HG02943 (cell line): ENCODE data around the gene SATB2.
A peak's percentile ranks its signal among the peaks of the same experiment; 100 is the strongest.

ENCODE experiments used
- ATAC-seq: cut with Tn5 transposase; IDR thresholded peaks from one replicate; pipeline ENCODE4 v1.9.1; 2021; ENCODE audit warnings: mild to moderate bottlenecking, low read depth, moderate library complexity; ENCODE audit not compliant: unreplicated experiment

The SATB2 gene

DNA sequence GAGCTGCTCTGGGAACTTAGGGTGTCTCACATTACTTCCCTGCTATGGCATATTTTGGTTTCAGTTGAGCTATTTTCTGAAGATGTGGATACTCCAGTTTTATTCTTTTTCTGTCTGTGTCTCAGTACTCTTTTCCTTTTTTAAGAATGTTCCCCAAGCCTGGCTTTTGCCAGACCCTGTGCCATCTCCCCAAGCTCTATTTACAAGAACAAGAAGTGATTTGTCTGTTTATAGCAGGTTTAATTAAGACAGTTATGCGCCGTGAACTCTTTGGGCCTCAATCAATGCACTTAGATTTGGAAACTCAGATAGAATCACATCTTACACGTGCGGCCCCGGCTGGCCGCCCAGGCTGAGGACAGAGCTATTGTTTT is 8.9 kb upstream of the SATB2 start:
- no peak for ATAC-seq

DNA sequence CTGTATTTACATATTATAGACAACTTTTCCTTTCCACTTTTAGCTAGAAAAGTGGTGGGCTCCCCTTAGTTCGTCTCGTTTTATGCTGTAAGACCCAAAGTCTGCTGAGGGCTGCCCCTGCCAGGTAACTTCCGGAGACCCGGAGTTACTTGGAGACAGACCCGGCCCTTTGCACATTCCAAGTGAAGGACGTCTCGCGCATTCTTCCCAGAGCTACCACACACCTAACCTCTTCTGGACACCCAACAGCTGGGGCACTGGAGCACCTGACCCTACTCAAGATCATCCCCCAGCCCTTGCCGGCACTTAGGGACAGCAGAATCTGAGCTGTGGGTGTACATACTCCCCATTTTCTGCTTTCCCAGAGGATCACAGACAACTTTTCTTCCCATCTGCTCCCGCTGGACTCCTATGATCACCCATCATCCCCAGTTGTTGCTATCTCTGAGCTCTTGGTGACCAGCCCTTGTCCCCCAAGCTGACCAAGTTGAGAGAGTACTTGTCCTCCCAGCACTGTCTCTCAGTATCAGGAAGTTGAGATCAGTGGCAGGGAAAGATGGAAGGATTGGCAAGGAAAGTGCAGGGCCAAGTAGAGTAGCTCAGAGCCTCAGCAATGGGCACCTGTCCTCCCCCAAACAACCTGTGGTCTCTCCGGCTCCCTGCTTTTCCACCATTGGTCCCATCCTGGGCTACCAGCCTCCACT is 8.4 kb upstream of the SATB2 start:
- ATAC-seq, result no peak

DNA sequence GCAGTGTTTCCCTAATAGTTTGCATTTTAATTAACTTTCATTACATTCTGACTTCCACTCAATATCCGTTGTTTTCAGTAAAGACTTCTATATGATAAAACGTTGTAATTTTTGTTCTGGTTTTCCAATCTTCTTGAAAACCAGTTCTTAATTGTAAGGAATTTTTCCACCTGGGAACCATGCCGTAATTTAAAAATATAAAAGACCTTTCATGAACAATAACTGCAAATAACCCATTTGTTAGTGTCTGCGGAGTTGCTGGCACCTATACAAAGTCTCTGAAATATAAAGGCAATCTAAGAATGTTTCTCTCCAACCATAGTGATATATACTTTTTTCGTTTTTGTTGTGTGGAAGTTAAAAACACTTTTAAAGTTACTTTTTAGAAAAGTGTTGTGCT is 7.7 kb upstream of the SATB2 start:
- no peak for ATAC-seq

DNA sequence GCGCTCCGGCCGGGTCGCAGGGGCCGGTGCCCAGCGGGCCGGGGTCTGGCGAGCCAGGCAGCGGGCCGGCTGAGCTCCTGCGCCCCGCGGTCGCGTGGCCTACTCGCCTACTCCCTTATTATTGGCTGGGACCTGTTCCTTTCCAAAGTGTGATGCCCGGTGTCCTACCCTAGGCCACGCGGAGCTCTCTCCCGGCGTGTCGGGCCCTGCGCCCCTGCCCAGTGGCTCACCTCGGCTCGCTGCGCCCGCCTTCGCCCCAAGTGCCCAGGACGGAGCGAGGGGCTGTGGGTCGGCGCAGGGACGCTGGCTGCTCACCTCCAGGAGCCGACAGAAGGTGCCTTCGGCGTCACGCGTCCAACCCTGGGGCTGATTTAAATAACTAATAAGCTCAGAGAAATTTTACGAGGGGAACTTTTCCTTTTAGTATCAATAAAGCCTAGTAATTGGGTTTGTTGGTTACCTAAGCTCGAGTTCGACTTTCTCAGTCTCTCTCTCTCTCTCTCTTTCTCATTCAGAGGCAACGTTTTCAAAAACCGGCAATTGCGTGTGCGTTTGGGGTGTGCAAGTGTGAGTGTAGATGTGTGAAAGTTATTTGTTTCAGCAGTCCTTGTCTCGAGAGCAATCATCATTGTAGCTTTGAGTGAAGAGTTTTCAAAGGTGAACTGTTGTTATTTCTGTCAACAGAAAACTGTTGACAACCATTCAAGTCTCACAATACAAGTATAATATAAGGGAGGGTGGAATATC is 7.0 kb upstream of the SATB2 start:
- ATAC-seq, result no peak

DNA sequence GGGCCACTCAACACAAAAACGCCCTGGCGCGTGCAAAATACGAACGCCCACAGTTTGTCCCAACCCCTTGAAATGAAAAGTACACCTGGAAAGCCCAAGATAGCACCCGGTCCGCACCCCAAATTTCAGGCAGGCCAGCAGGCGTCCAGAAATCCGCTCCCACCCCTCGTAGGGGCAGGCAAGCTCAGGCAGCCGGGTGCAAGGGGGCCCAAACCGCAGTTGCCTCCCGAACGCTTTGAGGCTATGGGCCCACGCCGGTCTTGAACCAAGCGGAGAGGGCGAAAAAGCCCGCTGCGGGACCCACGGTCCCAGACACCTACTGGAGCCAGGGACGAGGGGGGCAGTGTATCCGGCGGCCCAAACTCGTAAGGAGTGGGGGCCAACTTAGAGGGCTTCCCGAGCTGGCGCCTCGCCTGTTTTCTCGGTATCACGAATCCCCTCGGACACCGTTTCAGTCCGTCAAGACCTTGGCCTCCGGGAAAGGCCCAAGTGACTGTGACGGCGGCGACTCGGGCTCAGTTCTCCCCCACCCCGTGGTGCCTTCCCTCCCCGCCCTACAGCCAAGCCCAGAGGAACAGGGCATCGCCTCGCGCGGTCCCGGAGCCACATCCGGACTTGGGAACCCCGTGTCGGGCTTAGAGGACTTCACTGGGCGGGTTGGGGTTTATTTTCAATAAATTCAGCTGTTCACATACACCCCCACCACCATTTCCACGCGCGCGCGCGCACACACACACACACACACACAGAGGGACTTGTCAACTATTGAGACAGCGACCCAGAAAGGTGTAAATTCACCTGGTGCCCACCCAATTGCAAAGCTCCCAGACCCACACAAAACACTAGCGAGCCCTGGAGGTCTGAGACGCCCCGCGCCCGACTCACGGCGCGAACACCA is 6.2 kb upstream of the SATB2 start:
- no peak for ATAC-seq

DNA sequence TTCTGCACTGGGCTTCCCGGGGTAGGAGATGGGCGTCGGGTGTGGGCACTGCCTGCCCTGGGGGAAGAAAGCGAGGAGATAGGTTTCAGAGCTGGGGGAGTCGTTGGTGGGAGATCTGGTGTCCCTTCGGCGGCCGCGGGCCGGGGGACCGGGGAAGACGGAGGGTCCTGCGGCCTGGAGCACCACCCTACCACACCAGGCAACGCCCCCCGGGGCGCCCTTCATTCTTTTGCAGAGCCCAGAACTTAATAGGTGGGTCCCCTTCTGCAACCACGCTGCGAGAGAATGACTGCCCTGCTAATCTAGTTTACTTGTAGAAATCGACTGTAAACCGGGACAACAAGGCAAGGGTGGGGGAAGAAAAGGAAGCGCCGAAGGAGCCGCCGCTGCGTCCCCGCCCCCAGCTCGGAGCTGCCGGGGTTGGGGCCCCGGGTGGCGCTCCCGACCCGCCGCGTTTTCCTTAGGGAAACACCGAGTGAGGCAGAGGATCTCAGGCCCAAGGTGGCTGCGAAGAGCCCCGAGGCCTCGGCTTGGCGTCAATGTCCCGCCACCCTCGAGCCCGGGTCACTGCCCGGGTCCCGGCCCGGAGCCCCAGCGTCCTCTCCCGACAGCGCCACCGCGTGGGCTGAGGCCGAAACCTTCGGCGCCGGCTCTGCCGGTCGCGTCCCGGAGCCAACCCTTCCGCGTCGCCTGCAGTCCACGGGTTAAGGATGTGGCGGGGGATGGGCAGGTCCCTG is 5.4 kb upstream of the SATB2 start:
- ATAC-seq, result no peak

DNA sequence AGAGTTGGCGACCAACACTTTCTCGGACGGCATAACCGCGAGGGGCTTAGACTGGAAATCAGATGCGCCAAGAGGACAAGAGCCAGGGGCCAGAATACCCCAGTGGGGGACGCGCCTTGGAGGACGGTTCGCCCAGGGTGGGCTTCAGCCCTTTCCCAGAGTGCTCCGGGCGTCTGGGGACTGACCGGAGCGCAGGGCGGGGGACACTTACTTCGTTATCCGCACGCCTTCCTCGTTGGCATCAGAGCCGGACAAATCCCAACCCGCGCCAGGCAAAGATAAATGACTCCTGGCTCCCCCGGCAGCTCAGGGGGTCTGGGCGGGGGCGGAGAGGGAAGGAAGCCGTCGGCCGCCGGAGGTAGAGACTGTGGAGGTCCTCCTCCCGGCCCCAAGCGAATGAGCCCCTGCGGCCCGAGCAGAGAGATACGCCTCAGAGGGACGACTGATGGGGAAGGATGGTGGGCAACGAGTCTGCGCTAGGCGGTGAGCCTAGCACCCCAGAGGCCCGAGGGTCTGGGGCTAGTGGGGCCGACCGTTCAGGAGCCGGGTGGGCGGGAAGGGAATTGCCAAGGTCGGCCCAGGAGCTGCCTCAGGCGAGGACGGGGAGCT is 4.7 kb upstream of the SATB2 start:
- ATAC-seq, result no peak

DNA sequence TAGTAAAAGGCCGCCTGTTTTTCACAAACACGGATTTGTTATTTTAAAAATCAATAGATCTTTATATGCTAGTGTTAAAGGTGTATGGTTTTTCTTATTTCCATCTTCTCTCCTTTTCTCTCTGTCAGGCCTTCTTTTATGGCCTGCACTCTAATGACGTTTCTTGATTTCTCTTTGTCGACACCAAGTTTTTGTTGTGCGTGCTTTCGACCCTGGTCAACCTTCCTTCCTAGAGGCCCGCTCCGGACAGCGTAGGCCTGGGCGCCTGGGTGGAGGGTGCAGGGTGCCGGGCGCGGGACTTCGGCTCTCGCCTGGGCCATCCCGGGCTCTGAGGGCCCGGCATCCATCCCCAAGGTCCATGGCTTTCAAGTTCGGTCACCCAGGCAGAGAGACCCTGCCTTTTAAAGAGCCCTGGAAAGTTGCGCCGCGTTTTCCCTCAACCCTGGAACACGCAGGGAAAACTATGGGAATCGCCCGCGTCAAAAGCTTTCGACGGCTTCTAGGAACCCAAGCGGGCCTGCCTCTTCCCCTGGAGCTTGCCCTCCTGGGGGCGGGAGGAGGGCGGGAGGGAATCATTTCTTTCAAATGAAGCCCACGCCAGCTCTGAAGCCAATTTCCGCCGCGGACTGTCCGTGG is 4.1 kb upstream of the SATB2 start:
- ATAC-seq, result no peak

DNA sequence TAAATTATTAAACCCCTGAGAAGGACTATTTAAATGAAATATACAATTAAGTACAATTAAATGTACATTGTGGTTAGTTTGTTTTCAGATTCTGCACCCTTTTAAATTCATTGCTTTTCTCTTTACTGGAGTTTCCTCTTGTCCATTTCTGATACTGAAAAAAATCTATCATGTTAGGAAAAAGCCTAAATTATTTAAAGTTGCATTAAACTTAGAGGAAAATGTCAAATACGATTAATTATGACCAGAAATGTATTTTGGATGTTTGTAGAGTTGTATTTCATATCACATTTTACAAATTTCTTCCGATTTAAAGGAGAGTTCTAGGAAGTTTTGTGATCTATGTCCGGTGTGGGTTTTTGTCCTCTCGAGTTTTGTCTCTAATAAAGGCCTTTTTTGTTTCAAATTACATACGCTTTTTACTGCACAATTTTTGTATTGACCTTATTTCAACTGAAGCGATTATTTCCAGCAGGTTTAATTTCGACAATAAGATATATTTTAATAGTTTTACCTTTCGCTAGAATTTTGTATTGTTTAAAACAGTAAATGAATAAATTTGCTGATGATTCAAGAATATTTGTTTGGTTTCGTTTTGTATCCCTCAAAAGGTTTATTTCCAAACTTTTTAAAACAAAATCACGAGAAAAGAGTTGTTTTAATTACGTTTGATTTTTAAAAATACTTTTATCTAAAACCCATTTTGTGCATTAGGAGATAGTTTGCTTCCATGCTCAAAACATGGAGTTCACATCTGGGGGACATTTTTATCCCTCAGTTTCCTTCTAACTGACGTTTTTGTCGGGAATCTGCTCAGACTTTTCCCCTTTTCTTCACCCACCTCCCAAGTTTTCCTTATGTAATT is 3.3 kb upstream of the SATB2 start:
- ATAC-seq, result no peak

DNA sequence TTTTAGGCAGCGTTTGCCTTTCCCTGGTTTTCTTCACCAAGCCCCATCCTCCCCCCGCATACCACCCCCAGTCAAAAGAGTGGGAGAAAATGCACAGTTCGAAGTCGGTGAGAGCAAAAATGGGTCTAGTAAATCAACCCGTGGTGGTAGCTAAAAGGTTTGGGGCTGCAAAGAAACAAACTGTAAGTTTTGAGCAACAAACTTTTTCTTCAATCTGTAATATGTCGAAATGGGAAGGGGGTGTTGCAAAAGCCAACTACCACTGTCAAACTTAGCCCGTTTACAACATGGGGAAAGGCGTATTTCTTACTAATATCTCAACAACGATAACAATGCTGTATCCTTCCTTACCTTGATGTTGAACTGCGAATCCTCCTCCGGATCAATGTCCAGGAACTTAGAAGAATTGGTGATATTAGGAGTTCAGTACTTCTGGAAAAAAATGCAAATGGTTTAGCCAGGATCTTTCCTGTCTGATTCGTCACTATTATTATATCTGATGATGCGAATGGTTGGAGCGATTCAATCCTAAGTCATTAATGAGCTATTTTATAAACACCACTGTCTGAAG is 2.4 kb upstream of the SATB2 start:
- no peak for ATAC-seq

DNA sequence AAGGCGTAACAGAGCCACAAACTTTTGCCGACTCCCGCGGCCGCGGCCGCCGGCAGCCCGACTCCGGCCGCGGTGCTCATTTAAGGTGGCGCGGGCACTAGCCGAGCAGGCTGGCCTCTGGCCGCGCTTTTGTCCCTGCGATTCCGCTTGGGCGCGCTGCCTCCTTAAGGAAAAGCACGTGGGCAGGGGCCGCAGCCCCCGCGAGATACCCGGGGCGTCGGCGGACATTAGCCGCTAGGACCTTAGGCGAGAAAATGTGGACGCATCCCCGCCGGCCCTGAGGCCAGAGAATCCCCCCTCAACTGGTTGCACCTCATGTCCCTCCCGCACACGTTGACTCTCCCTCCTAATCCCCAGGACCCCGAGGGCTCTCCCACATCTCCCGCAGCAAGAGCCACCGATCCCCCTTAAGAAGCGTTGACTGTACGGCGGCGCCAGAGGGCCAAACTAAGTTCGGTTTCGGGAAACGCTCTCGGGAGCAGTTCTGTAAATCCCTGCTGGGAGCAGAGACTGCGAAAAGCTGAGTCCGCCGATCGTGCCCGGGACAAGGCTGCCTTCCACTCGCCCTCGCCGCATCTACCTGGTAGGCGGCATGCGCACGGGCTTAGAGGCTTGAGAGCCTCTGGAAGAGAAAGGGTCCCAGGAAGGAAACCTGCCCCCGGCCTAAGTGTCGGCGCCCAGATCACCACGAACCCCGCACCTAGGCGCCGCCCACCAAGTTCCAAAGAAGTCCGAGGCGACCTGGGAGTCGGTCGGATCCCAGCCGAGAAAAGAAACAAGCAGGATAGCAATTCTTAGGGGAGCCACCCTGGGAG is 1.8 kb upstream of the SATB2 start:
- peak; percentile 35 for ATAC-seq

DNA sequence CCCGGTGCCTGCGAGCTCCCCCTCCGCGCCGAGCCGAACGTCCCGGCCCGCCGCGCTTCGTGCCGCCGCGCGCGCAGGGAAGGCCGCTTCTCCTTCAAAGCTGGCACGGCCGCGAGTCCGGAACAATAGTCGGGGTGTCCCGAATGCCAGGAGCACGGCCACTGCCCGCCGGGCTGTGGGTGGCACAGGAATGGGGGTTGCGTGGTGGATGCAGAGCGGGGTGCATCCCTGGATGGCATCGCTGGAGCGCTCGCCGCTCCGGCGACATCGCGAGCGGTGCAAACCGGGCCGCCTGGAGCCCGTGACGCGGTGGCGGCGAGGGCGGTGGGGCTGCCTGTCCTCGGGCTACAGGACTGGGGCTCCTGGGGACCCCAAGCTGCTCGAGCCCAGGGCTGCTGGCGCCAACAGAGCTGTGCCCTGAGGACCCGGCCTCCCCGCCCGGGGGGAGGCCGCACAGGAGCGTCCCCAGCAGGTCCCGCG is 1.1 kb upstream of the SATB2 start:
- peak; percentile 44 for ATAC-seq

DNA sequence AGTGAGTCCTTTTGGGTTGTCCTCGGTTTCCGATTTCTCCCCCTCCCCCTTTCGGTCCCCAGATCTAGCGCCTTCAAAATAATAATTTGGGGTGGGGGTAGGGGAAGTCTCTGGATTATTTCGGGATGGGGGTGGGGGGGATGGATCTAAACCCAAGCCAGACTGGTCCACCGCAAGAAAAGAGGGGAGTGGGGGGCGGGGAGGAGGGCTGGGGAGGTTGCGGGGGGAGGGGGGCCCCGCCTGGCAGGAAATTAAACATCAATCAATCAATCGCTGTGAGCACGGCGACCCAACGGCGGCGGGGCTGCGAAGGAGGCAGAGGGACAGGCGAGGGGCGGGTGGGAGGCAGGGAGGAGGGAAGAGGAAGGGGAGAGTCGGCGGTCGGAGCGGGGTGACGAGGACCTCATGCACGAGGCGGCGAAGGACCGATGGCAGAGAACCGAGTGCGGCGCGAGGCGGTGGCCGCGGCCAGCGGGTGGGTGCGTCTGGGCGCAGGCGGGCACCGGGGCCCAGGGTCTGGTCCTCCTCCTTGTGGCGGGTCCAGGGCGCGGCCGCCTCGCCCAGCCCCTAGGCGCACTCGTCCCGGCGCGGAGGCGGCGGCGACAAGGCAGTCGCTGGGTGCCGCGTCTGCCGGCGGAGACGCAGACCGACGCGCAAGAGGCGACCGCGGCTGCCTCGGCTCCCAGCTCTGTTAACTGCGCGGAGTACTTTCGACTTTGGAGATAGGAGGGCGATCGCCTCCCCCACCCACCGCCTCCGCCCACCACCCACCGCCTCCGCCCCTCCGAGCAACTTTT is 468 bp upstream of the SATB2 start:
- ATAC-seq, result peak; percentile 23

DNA sequence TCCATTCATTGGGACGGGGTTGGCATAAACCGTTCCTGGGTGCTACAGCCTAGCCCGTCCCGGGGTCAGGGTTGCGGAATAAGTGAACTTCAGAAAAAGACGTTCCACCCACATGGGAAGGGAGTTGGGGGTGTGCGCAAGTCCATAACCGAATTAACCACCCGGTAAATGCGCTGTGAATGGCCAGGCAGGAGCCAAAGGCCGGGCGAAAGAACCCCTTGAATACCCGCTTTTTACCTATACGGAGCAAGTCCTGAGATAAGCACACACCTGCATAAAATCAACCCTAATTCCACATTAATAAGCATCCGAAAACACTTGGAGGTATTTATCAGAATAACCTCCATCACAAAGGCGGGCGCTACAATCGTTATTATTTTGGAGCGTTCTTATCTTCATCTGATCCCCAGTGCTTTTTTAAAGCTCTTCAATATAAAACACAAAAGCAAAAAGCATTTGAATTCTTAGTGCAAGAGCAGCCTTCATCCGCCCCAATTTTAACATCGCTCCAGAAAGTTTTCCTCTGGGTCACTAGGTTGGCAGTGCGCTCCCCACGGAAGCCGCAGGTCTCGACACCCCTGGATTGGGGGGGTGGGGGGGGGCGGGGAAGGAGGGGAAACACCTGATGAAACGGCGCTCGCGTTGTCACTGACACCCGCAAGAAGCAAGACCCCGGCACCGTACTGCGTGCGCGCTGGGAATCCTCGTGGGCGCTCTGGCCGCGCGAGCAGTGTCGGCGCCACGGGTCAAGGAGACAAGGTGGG is 1.2 kb downstream of the SATB2 start:
- ATAC-seq, result no peak

DNA sequence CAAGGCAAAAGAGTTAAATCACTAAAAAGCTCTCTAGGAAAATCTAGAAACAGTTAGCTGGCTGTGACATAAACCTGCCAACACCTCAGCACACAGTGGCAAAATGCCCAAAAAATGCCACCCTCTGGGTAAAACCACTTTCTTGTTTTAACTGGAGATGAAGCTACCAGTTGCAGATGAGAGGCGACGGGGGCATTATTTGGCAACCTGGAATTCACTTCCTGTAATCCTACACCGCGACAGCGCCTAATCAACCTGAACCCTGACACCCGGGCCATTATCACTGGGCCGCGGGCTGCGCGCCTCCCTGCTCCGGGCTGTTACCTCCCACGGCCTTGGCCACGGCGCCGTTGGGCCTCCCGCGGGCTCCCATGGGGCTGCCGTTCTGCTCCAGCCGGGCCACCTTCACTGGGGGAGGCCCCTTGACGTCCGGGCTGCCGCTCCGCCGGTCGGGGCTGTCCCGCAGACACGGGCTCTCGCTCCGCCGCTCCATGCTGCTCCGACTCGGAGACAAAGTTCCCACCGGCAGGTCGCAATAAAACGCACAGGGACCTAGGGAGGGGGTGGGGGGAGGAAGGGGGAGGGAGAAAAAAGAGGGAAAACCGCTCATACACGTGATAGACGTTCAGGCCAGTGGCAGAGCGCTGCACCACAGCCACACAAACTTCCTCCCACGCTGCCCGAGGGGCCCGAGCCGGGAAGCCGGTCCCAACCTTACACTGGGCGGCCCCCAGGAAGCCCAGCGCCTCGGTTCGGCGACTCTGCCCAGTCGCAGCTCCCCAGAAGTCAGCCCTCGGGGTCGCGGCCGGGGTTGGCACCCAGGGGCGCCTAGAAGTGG is 2.0 kb downstream of the SATB2 start:
- no peak for ATAC-seq
